Measurements from ENCODE around the gene FOXC1.

The FOXC1 gene

DNA sequence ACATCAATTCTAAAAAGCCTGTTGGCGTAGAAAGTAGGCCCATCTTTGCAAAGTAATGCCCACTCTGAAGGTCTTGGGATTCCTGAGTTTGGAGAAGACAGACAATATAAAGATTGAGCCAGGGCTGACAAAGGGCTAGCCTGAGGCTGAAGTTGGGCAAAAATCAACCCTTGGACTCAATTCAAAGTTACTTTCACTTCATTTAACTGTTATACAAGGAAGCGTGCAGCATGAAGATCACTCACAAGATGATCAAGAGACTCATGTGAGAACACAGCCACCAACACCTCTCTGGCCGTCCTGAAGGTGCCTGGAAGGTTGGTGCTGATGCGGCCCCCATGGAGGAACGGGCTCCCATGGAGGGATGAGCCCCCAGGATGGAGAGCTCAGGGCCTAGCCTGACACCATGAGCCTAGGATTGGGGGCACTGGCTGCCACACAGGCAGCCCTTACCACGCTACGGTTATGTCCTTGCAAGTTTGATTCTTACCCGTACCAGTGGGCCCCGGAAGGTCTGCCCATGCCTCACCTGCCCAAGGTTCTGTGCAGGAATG is 26.6 kb downstream of the FOXC1 start:
- H4K20me1 ChIP-seq (ENCODE audit: insufficient read depth, low read length) = no peaks in the 10 kb centered on the region
- no peak overlapping the region for H3K27ac ChIP-seq (ENCODE audit: low read length)
- no peaks in the 10 kb centered on the region for H3K27me3 ChIP-seq (ENCODE audit: insufficient read depth, low read length, poor library complexity)
- ATAC-seq (ENCODE audit: insufficient read depth, low read depth) (no peak), DNase-seq (no peak)
- H3K79me2 ChIP-seq (ENCODE audit: insufficient read depth, low read length) = no peaks in the 10 kb centered on the region
- no peaks in the 10 kb centered on the region for H3K4me1 ChIP-seq (ENCODE audit: insufficient read depth, low read length)
- H3K4me2 ChIP-seq (ENCODE audit: insufficient read depth, low read length) = no peak overlapping the region
- H3K9ac ChIP-seq (ENCODE audit: low read depth, low read length) = no peak overlapping the region
- no peak overlapping the region for H2AFZ ChIP-seq (ENCODE audit: low read depth, low read length)
- TF ChIP-seq CTCF (IDR thresholded peaks at IDR 0.05; ENCODE audit: borderline replicate concordance, extremely low read depth, low read length, poor library complexity, severe bottlenecking) (no peak), EZH2 (IDR thresholded peaks at IDR 0.05; ENCODE audit: borderline replicate concordance, low read depth, low read length, severe bottlenecking) (no peak)
- H3K9me3 ChIP-seq (ENCODE audit: insufficient read depth, low read length, severe bottlenecking) = no peaks in the 10 kb centered on the region
- H3K36me3 ChIP-seq (ENCODE audit: insufficient read depth, low read length) = no peaks in the 10 kb centered on the region
- no peak overlapping the region for H3K4me3 ChIP-seq (ENCODE audit: low read depth in 1 of 2, low read length in 2 of 2)

- peak; percentile 18 for DNase-seq
- ATAC-seq (ENCODE audit: insufficient read depth, low read depth) = peak; percentile 56
- Histone ChIP-seq H3K4me3 (ENCODE audit: low read depth in 1 of 2, low read length in 2 of 2) (no peak overlapping the region), H3K27me3 (ENCODE audit: insufficient read depth, low read length, poor library complexity) (no peaks in the 10 kb centered on the region), H3K27ac (ENCODE audit: low read length) (no peak overlapping the region), H4K20me1 (ENCODE audit: insufficient read depth, low read length) (no peaks in the 10 kb centered on the region), H2AFZ (ENCODE audit: low read depth, low read length) (no peak overlapping the region), H3K9ac (ENCODE audit: low read depth, low read length) (no peak overlapping the region), H3K79me2 (ENCODE audit: insufficient read depth, low read length) (no peaks in the 10 kb centered on the region), H3K4me2 (ENCODE audit: insufficient read depth, low read length) (no peak overlapping the region), H3K9me3 (ENCODE audit: insufficient read depth, low read length, severe bottlenecking) (no peaks in the 10 kb centered on the region), H3K36me3 (ENCODE audit: insufficient read depth, low read length) (no peaks in the 10 kb centered on the region), H3K4me1 (ENCODE audit: insufficient read depth, low read length) (no peaks in the 10 kb centered on the region)
- TF ChIP-seq EZH2 (IDR thresholded peaks at IDR 0.05; ENCODE audit: borderline replicate concordance, low read depth, low read length, severe bottlenecking) (no peak), CTCF (IDR thresholded peaks at IDR 0.05; ENCODE audit: borderline replicate concordance, extremely low read depth, low read length, poor library complexity, severe bottlenecking) (no peak)
Measured at GRCh38 chr6:1636971-1637871, 27.5 kb downstream of the FOXC1 start.

DNA sequence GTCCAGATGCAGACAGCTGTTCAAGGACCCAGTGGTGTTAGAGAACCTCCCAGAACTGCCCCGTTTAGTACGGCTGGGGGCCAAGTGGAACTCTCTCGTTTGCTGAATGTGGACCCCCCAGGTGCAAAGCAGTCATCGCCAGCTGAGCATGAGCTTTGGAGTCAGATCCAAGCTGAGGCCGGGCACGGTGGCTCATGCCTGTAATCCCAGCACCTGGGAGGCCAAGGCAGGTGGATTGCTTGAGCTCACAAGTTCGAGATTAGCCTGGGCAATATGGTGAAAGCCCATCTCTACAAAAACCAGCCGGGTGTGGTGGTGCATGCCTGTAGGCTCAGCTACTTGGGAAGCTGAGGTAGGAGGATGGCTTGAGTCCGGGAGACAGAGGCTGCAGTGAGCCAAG is 29.7 kb downstream of the FOXC1 start:
- DNase-seq (no peak), ATAC-seq (ENCODE audit: insufficient read depth, low read depth) (no peak)
- no peaks in the 10 kb centered on the region for H3K4me1 ChIP-seq (ENCODE audit: insufficient read depth, low read length)
- no peak overlapping the region for H3K4me3 ChIP-seq (ENCODE audit: low read depth in 1 of 2, low read length in 2 of 2)
- H2AFZ ChIP-seq (ENCODE audit: low read depth, low read length) = no peak overlapping the region
- H3K79me2 ChIP-seq (ENCODE audit: insufficient read depth, low read length) = no peaks in the 10 kb centered on the region
- H3K9me3 ChIP-seq (ENCODE audit: insufficient read depth, low read length, severe bottlenecking) = no peaks in the 10 kb centered on the region
- H3K27ac ChIP-seq (ENCODE audit: low read length) = no peak overlapping the region
- no peaks in the 10 kb centered on the region for H4K20me1 ChIP-seq (ENCODE audit: insufficient read depth, low read length)
- H3K9ac ChIP-seq (ENCODE audit: low read depth, low read length) = no peak overlapping the region
- H3K27me3 ChIP-seq (ENCODE audit: insufficient read depth, low read length, poor library complexity) = no peaks in the 10 kb centered on the region
- H3K4me2 ChIP-seq (ENCODE audit: insufficient read depth, low read length) = no peak overlapping the region
- no peaks in the 10 kb centered on the region for H3K36me3 ChIP-seq (ENCODE audit: insufficient read depth, low read length)
- no peak for TF ChIP-seq EZH2 (IDR thresholded peaks at IDR 0.05; ENCODE audit: borderline replicate concordance, low read depth, low read length, severe bottlenecking)
- no peak for TF ChIP-seq CTCF (IDR thresholded peaks at IDR 0.05; ENCODE audit: borderline replicate concordance, extremely low read depth, low read length, poor library complexity, severe bottlenecking)
